Neural cell (in vitro differentiated cells): ENCODE measurements around the gene C11orf54. TPM values are rescaled to one million over a fixed set of nuclear protein-coding genes. Genes with fewer than 3 reads are reported as not detected.
"Not testable (repeated sequence)": the region's sequence is repeated elsewhere in the genome, so short reads cannot be mapped to it uniquely, and the experiment has no call there.

ENCODE experiments used
- H2AFZ ChIP-seq: fragments of 200-600, 300-800 bp; sonication (generic), shearing (Covaris generic); 2 replicates; pipeline ENCODE4 v1.6.0; 2014; ENCODE audit warnings: low read depth, mild to moderate bottlenecking, antibody characterized with exemption, low read length, moderate library complexity
- H3F3A ChIP-seq: fragments of 200-600 bp; shearing (Covaris generic); 2 replicates; pipeline ENCODE4 v1.6.1; 2016; ENCODE audit warnings: mild to moderate bottlenecking, moderate library complexity, mixed read lengths, antibody characterized with exemption, low read length; ENCODE audit not compliant: insufficient read depth, poor library complexity, severe bottlenecking
- H3K27ac ChIP-seq: fragments of 200-600, 300-800 bp; sonication (generic), shearing (Covaris generic); 2 replicates; pipeline ENCODE4 v1.5.1; 2014; ENCODE audit warnings: mild to moderate bottlenecking, low read length, moderate library complexity
- H3K27me3 ChIP-seq: fragments of 300-800, 200-600 bp; sonication (generic), shearing (Covaris generic); 2 replicates; pipeline ENCODE4 v1.6.0; 2014; ENCODE audit warnings: mild to moderate bottlenecking, low read depth, low read length, moderate library complexity; ENCODE audit not compliant: insufficient read depth
- H3K36me3 ChIP-seq: fragments of 300-800, 200-600 bp; sonication (generic), shearing (Covaris generic); 2 replicates; pipeline ENCODE4 v1.5.1; 2014; ENCODE audit warnings: mild to moderate bottlenecking, antibody characterized with exemption, low read length, moderate library complexity; ENCODE audit not compliant: insufficient read depth
- H3K4me2 ChIP-seq: fragments of 300-800, 200-600 bp; sonication (generic), shearing (Covaris generic); 2 replicates; pipeline ENCODE4 v1.6.0; 2014; ENCODE audit warnings: mild to moderate bottlenecking, low read length
- H3K4me3 ChIP-seq: fragments of 300-800, 200-600 bp; sonication (generic), shearing (Covaris generic); 2 replicates; pipeline ENCODE4 v1.5.1; 2014; ENCODE audit warnings: mild to moderate bottlenecking, low read length, moderate library complexity
- H3K79me2 ChIP-seq: fragments of 200-600 bp; shearing (Covaris generic); replicated peaks from 2 replicates; pipeline ENCODE4 v1.6.0; 2014; ENCODE audit warnings: mild to moderate bottlenecking, low read length, moderate library complexity; ENCODE audit not compliant: insufficient read depth
- H3K9ac ChIP-seq: fragments of 300-800, 200-600 bp; sonication (generic), shearing (Covaris generic); 2 replicates; pipeline ENCODE4 v1.6.1; 2016; ENCODE audit warnings: mild to moderate bottlenecking, low read length, mixed read lengths
- H3K9me2 ChIP-seq: fragments of 200-600 bp; shearing (Covaris generic); 2 replicates; pipeline ENCODE4 v1.6.1; 2016; ENCODE audit warnings: mild to moderate bottlenecking, low read length, mixed read lengths; ENCODE audit not compliant: insufficient read depth
- H3K9me3 ChIP-seq: fragments of 200-600, 300-800 bp; sonication (generic), shearing (Covaris generic); 2 replicates; pipeline ENCODE4 v1.6.1; 2016; ENCODE audit warnings: mild to moderate bottlenecking, mixed run types, low read length, moderate library complexity, mixed read lengths
- H4K20me1 ChIP-seq: fragments of 200-600 bp; shearing (Covaris generic); 2 replicates; pipeline ENCODE4 v1.6.1; 2016; ENCODE audit warnings: mild to moderate bottlenecking, mixed run types; ENCODE audit not compliant: insufficient read depth
- EP300 ChIP-seq: fragments of 450-650 bp; conservative IDR thresholded peaks from 2 replicates; pipeline ENCODE4 v1.6.1; 2014; ENCODE audit warnings: antibody characterized with exemption, mild to moderate bottlenecking, moderate library complexity; ENCODE audit not compliant: poor library complexity, severe bottlenecking
- EZH2 ChIP-seq: fragments of 200-600, 300-800 bp; shearing (Covaris generic), sonication (generic); IDR thresholded peaks from 2 replicates; pipeline ENCODE4 v1.6.1; 2014; ENCODE audit warnings: antibody characterized with exemption, low read length, borderline replicate concordance, mild to moderate bottlenecking; ENCODE audit not compliant: insufficient read depth, poor library complexity, severe bottlenecking
- MXI1 ChIP-seq: fragments of 450-650 bp; conservative IDR thresholded peaks from 2 replicates; pipeline ENCODE4 v1.6.1; 2014; ENCODE audit warnings: antibody characterized with exemption, mild to moderate bottlenecking; ENCODE audit not compliant: poor library complexity, severe bottlenecking
- POLR2AphosphoS5 ChIP-seq: IDR thresholded peaks from 2 replicates; pipeline ENCODE4 v1.6.1; 2012
- RAD21 ChIP-seq: fragments of 450-650 bp; conservative IDR thresholded peaks from 2 replicates; pipeline ENCODE4 v1.6.1; 2014; ENCODE audit warnings: antibody characterized with exemption, mild to moderate bottlenecking, moderate library complexity
- SMC3 ChIP-seq: fragments of 450-650 bp; conservative IDR thresholded peaks from 2 replicates; pipeline ENCODE4 v1.6.1; 2014; ENCODE audit warnings: antibody characterized with exemption, mild to moderate bottlenecking, moderate library complexity; ENCODE audit not compliant: poor library complexity
- TAF1 ChIP-seq: IDR thresholded peaks from 2 replicates; pipeline ENCODE4 v1.6.1; 2012; ENCODE audit warnings: low read depth
- polyA plus RNA-seq: library from polyadenylated mRNA; depleted of rRNA; stranded (reverse); fragments of >200 nt; gene quantifications from 2 replicates; pipeline ENCODE4 v1.2.3, GENCODE V29; 2014
- TF ChIP-seq, protein P1 (sequence below): IDR thresholded peaks from 2 replicates; pipeline ENCODE4 v1.6.1; 2012; ENCODE audit warnings: borderline replicate concordance
- TF ChIP-seq, protein P2 (sequence below): fragments of 450-650 bp; IDR thresholded peaks from 2 replicates; pipeline ENCODE4 v1.5.1; 2014; ENCODE audit warnings: antibody characterized with exemption, mild to moderate bottlenecking, moderate library complexity; ENCODE audit not compliant: poor library complexity, severe bottlenecking

C11orf54 gene
- polyA plus RNA-seq, 1 donor from 2014 or later: 35.0 TPM

DNA sequence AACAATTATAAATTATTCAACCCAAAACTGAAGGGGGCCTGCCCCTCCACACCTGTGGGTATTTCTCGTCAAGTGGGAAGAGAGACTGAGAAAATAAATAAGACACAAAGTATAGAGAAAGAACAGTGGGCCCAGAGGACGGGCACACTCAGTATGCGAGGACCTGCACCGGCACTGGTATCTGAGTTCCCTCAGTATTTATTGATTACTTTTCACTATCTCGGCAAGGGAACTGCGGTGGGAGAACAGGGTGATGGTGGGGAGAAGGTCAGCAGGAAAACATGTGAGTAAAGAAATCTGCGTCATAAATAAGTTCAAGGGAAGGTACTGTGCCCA, 3.2 kb downstream of the C11orf54 start:
- Histone ChIP-seq H3K4me2 (no peak overlapping the region), H3K27me3 (no peaks in the 10 kb centered on the region), H2AFZ (no peak overlapping the region), H4K20me1 (no peaks in the 10 kb centered on the region), H3K4me3 (no peak overlapping the region), H3K79me2 (peaks cover 24% of the 10 kb centered on the region), H3K36me3 (no peaks in the 10 kb centered on the region), H3K27ac (no peak overlapping the region), H3K9ac (no peak overlapping the region), H3K9me2 (no peaks in the 10 kb centered on the region), H3K9me3 (no peaks in the 10 kb centered on the region), H3F3A (no peaks in the 10 kb centered on the region)
- TF ChIP-seq MXI1 (no peak), EZH2 (no peak), POLR2AphosphoS5 (no peak), TAF1 (no peak), SMC3 (no peak), EP300 (no peak), RAD21 (no peak)
- TF ChIP-seq, protein P1, sequence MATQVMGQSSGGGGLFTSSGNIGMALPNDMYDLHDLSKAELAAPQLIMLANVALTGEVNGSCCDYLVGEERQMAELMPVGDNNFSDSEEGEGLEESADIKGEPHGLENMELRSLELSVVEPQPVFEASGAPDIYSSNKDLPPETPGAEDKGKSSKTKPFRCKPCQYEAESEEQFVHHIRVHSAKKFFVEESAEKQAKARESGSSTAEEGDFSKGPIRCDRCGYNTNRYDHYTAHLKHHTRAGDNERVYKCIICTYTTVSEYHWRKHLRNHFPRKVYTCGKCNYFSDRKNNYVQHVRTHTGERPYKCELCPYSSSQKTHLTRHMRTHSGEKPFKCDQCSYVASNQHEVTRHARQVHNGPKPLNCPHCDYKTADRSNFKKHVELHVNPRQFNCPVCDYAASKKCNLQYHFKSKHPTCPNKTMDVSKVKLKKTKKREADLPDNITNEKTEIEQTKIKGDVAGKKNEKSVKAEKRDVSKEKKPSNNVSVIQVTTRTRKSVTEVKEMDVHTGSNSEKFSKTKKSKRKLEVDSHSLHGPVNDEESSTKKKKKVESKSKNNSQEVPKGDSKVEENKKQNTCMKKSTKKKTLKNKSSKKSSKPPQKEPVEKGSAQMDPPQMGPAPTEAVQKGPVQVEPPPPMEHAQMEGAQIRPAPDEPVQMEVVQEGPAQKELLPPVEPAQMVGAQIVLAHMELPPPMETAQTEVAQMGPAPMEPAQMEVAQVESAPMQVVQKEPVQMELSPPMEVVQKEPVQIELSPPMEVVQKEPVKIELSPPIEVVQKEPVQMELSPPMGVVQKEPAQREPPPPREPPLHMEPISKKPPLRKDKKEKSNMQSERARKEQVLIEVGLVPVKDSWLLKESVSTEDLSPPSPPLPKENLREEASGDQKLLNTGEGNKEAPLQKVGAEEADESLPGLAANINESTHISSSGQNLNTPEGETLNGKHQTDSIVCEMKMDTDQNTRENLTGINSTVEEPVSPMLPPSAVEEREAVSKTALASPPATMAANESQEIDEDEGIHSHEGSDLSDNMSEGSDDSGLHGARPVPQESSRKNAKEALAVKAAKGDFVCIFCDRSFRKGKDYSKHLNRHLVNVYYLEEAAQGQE: no peak
- TF ChIP-seq, protein P2, sequence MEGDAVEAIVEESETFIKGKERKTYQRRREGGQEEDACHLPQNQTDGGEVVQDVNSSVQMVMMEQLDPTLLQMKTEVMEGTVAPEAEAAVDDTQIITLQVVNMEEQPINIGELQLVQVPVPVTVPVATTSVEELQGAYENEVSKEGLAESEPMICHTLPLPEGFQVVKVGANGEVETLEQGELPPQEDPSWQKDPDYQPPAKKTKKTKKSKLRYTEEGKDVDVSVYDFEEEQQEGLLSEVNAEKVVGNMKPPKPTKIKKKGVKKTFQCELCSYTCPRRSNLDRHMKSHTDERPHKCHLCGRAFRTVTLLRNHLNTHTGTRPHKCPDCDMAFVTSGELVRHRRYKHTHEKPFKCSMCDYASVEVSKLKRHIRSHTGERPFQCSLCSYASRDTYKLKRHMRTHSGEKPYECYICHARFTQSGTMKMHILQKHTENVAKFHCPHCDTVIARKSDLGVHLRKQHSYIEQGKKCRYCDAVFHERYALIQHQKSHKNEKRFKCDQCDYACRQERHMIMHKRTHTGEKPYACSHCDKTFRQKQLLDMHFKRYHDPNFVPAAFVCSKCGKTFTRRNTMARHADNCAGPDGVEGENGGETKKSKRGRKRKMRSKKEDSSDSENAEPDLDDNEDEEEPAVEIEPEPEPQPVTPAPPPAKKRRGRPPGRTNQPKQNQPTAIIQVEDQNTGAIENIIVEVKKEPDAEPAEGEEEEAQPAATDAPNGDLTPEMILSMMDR: no peak

DNA sequence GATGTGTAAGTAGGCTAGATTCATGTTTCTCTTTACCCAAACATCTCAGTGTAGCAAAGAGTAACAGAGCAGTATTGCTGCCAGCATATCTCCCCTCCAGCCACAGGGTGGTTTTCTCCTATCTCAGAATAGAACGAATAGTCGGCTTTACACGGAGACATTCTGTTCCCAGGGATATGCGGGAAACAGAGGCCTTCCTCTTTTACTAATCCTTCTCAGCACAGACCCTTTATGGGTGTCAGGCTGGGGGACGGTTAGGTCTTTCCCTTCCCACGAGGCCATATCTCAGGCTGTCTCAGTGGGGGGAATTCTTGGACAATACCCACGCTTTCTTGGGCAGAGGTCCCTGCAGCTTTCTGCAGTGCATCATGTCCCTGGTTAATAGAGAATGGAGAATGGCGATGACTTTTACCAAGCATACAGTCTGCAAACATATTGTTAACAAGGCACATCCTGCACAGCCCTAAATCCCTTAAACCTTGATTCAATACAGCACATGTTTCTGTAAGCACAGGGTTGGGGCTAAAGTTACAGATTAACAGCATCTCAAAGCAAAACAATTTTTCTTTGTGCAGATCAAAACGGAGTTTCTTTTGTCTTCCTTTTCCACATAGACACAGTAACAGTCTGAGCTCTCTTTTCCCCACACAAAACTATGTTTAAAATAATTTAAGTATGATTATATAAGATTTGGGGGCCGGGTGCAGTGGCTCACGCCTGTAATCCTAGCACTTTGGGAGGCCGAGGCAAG, 3.7 kb downstream of the C11orf54 start:
- H3K9me3 ChIP-seq, H3F3A ChIP-seq, H3K27me3 ChIP-seq, H4K20me1 ChIP-seq, H3K36me3 ChIP-seq, H3K9me2 ChIP-seq, H2AFZ ChIP-seq, H3K4me3 ChIP-seq, H3K4me2 ChIP-seq, H3K27ac ChIP-seq: not testable (repeated sequence)
- TF ChIP-seq, protein P2: peak; percentile 18
- Histone ChIP-seq H3K9ac (peak overlapping the region; percentile 26), H3K79me2 (peaks cover 19% of the 10 kb centered on the region)
